Activated T-helper 17 cell treated with anti-CD3 and anti-CD28 coated beads, Interleukin-2, amount 50 U/mL, for 72 hours (primary cell): Measurements from ENCODE around the gene OR2V2. TPM values are rescaled to one million over a fixed set of nuclear protein-coding genes. Genes with fewer than 3 reads are reported as not detected.
A peak's percentile ranks its signal among the peaks of the same experiment; 100 is the strongest.
"Not testable (repeated sequence)": the region's sequence is repeated elsewhere in the genome, so short reads cannot be mapped to it uniquely, and the experiment has no call there.

Source experiments
- ATAC-seq: fragments of 150-1000 bp; cut with Tn5 transposase; replicated peaks from 2 replicates; pipeline ENCODE4 v1.10.0; 2021; ENCODE audit warnings: mild to moderate bottlenecking, moderate library complexity
- H3K27ac Mint-ChIP-seq: one replicate; pipeline ENCODE4 v1.8.0; 2022; ENCODE audit warnings: mixed read lengths
- H3K27me3 Mint-ChIP-seq: one replicate; pipeline ENCODE4 v1.8.0; 2022; ENCODE audit warnings: mixed read lengths
- H3K36me3 Mint-ChIP-seq: one replicate; pipeline ENCODE4 v1.8.0; 2022; ENCODE audit warnings: low read depth, mild to moderate bottlenecking, mixed read lengths
- H3K4me1 Mint-ChIP-seq: one replicate; pipeline ENCODE4 v1.8.0; 2022; ENCODE audit warnings: mixed read lengths
- H3K4me3 Mint-ChIP-seq: one replicate; pipeline ENCODE4 v1.8.0; 2022; ENCODE audit warnings: mild to moderate bottlenecking, mixed read lengths
- H3K9me3 Mint-ChIP-seq: one replicate; pipeline ENCODE4 v1.8.0; 2022; ENCODE audit warnings: mixed read lengths
- total RNA-seq, 2 donors: library from RNA; stranded (reverse); gene quantifications; one replicate each; pipeline ENCODE4 v1.2.3, GENCODE V29; 2022

The OR2V2 gene
- total RNA-seq, result not detected

- H3K4me1 Mint-ChIP-seq, ATAC-seq, H3K9me3 Mint-ChIP-seq, H3K36me3 Mint-ChIP-seq, H3K4me3 Mint-ChIP-seq: not testable (repeated sequence)
- Mint-ChIP-seq H3K27ac (peak within 1 kb of the TSS; percentile 31), H3K27me3 (peaks cover 52% of the 10 kb centered on the region)
Measured at GRCh38 chr5:181146927-181147636, at the start of gene OR2V2. OR2V2 (plus strand) TSS chr5:181147586; CDS start chr5:181154943, 7,357 bp downstream.

GRCh38 chr5:181097759-181098491 is 49.5 kb upstream of the OR2V2 start:
- peaks cover 15% of the 10 kb centered on the region for H3K27me3 Mint-ChIP-seq
- not testable (repeated sequence) for ATAC-seq, H3K9me3 Mint-ChIP-seq, H3K27ac Mint-ChIP-seq, H3K4me1 Mint-ChIP-seq, H3K4me3 Mint-ChIP-seq
- H3K36me3 Mint-ChIP-seq, result peaks cover 10% of the 10 kb centered on the region

GRCh38 chr5:181098762-181099601 is 48.4 kb upstream of the OR2V2 start:
- Mint-ChIP-seq H3K9me3 (no peaks in the 10 kb centered on the region), H3K4me3 (no peak overlapping the region), H3K4me1 (peaks cover under 1% of the 10 kb centered on the region), H3K27me3 (peaks cover 12% of the 10 kb centered on the region), H3K27ac (no peak overlapping the region), H3K36me3 (peaks cover 10% of the 10 kb centered on the region)
- no peak for ATAC-seq

GRCh38 chr5:181099602-181100086 is 47.7 kb upstream of the OR2V2 start:
- no peak for ATAC-seq
- H3K4me1 Mint-ChIP-seq, result peaks cover 5% of the 10 kb centered on the region
- H3K27ac Mint-ChIP-seq, result no peak overlapping the region
- H3K27me3 Mint-ChIP-seq, result peaks cover 18% of the 10 kb centered on the region
- H3K9me3 Mint-ChIP-seq, result peaks cover 3% of the 10 kb centered on the region
- H3K4me3 Mint-ChIP-seq, result no peak overlapping the region
- peaks cover 10% of the 10 kb centered on the region for H3K36me3 Mint-ChIP-seq

- peaks cover 5% of the 10 kb centered on the region for H3K4me1 Mint-ChIP-seq
- no peak overlapping the region for H3K27ac Mint-ChIP-seq
- H3K4me3 Mint-ChIP-seq, result no peak overlapping the region
- H3K27me3 Mint-ChIP-seq, result peaks cover 19% of the 10 kb centered on the region
- peaks cover 10% of the 10 kb centered on the region for H3K36me3 Mint-ChIP-seq
- peaks cover 3% of the 10 kb centered on the region for H3K9me3 Mint-ChIP-seq
- ATAC-seq, result no peak
Measured at GRCh38 chr5:181100121-181100875, 47.1 kb upstream of the OR2V2 start.

GRCh38 chr5:181101030-181101641 is 46.2 kb upstream of the OR2V2 start:
- H3K4me1 Mint-ChIP-seq, H3K27ac Mint-ChIP-seq, H3K4me3 Mint-ChIP-seq, ATAC-seq, H3K9me3 Mint-ChIP-seq: not testable (repeated sequence)
- Mint-ChIP-seq H3K27me3 (peaks cover 24% of the 10 kb centered on the region), H3K36me3 (peaks cover 10% of the 10 kb centered on the region)

GRCh38 chr5:181101930-181102674 is 45.3 kb upstream of the OR2V2 start:
- peaks cover 28% of the 10 kb centered on the region for H3K27me3 Mint-ChIP-seq

GRCh38 chr5:181104259-181104568 is 43.2 kb upstream of the OR2V2 start:
- ATAC-seq, H3K9me3 Mint-ChIP-seq, H3K4me1 Mint-ChIP-seq: not testable (repeated sequence)
- Mint-ChIP-seq H3K27ac (peak overlapping the region; percentile 75), H3K36me3 (peaks cover 10% of the 10 kb centered on the region), H3K4me3 (peak overlapping the region; percentile 71), H3K27me3 (peaks cover 40% of the 10 kb centered on the region)

More at GRCh38 chr5:181101930-181102674, 45.3 kb upstream of the OR2V2 start:
- not testable (repeated sequence) for H3K27ac Mint-ChIP-seq, ATAC-seq, H3K4me3 Mint-ChIP-seq, H3K9me3 Mint-ChIP-seq, H3K4me1 Mint-ChIP-seq
- H3K36me3 Mint-ChIP-seq, result peaks cover 10% of the 10 kb centered on the region

- Mint-ChIP-seq H3K27me3 (peaks cover 39% of the 10 kb centered on the region), H3K4me3 (peak overlapping the region; percentile 71)
- H3K9me3 Mint-ChIP-seq, ATAC-seq, H3K4me1 Mint-ChIP-seq, H3K27ac Mint-ChIP-seq, H3K36me3 Mint-ChIP-seq: not testable (repeated sequence)
Measured at GRCh38 chr5:181104606-181105390, 42.6 kb upstream of the OR2V2 start.

GRCh38 chr5:181105391-181106025 is 41.9 kb upstream of the OR2V2 start:
- Mint-ChIP-seq H3K9me3 (peaks cover 3% of the 10 kb centered on the region), H3K27ac (no peak overlapping the region), H3K4me1 (peaks cover 5% of the 10 kb centered on the region), H3K27me3 (peaks cover 42% of the 10 kb centered on the region), H3K4me3 (no peak overlapping the region), H3K36me3 (no peaks in the 10 kb centered on the region)
- ATAC-seq, result no peak

GRCh38 chr5:181107699-181108098 is 39.7 kb upstream of the OR2V2 start:
- no peaks in the 10 kb centered on the region for H3K36me3 Mint-ChIP-seq
- peaks cover 5% of the 10 kb centered on the region for H3K4me1 Mint-ChIP-seq
- no peak overlapping the region for H3K4me3 Mint-ChIP-seq
- no peak for ATAC-seq
- H3K9me3 Mint-ChIP-seq, result peaks cover 3% of the 10 kb centered on the region
- H3K27me3 Mint-ChIP-seq, result peaks cover 54% of the 10 kb centered on the region
- H3K27ac Mint-ChIP-seq, result no peak overlapping the region

GRCh38 chr5:181108578-181109165 is 38.7 kb upstream of the OR2V2 start:
- ATAC-seq, result no peak
- Mint-ChIP-seq H3K27ac (no peak overlapping the region), H3K36me3 (no peaks in the 10 kb centered on the region), H3K9me3 (peaks cover 3% of the 10 kb centered on the region), H3K4me3 (no peak overlapping the region), H3K27me3 (peaks cover 54% of the 10 kb centered on the region), H3K4me1 (peaks cover 5% of the 10 kb centered on the region)
